GM12878 (cell line): ENCODE measurements around the gene TMEM255A. TPM values are rescaled to one million over a fixed set of nuclear protein-coding genes. Genes with fewer than 3 reads are reported as not detected.
A peak's percentile ranks its signal among the peaks of the same experiment; 100 is the strongest.

ENCODE experiments used
- ATAC-seq: fragments of 200-7000 bp; cut with Tn5 transposase; 3 replicates; pipeline ENCODE4 v1.9.1; 2020; ENCODE audit warnings: mild to moderate bottlenecking, moderate library complexity
- BruUV-seq: library from RNA; stranded (reverse); fragments of 400-500 nt; replicated peaks from 2 replicates; lab custom pipeline; 2021; lab: Mats Ljungman, UMichigan
- CTCF ChIA-PET: fragments of 300-600 bp; sonication (Branson Sonifier 250); formaldehyde crosslinking; extraction: SDS; loops from one replicate; lab custom pipeline; 2021; ENCODE audit warnings: inconsistent platforms; lab: Yijun Ruan, JAX
- POLR2A ChIA-PET: fragments of 350-600 bp; formaldehyde crosslinking; extraction: SDS; loops from one replicate; lab custom pipeline; 2021; ENCODE audit warnings: inconsistent platforms; lab: Charles Lee
- RAD21 ChIA-PET: fragments of 300-600 bp; sonication (Branson Sonifier 250); formaldehyde crosslinking; loops from one replicate; lab custom pipeline; 2023; ENCODE audit warnings: antibody characterized with exemption; ENCODE audit not compliant: unreplicated experiment; lab: Charles Lee
- SMC1A ChIA-PET: fragments of 300-600 bp; sonication (Branson Sonifier 250); formaldehyde crosslinking; loops from one replicate; lab custom pipeline; 2023; ENCODE audit not compliant: unreplicated experiment, uncharacterized antibody; lab: Charles Lee
- DNase-seq: peaks from one replicate; pipeline ENCODE4 v3.0.0-alpha.2; 2011; ENCODE audit warnings: low read depth, low spot score
- FAIRE-seq: peaks from 3 replicates; lab custom pipeline; 2011; peaks lifted over from hg19 to GRCh38; lab: Jason Lieb, UNC
- H2AFZ ChIP-seq: 2 replicates; pipeline ENCODE4 v1.6.0; 2011; ENCODE audit warnings: low read depth, low read length, control low read depth; ENCODE audit not compliant: control insufficient read depth
- H3K27ac ChIP-seq: 2 replicates; pipeline ENCODE4 v1.5.1; 2011; ENCODE audit warnings: control low read depth; ENCODE audit not compliant: control insufficient read depth, insufficient read depth
- H3K27me3 ChIP-seq, 2 experiments: replicated peaks in 1 of 2; 2 replicates each; pipeline versions ENCODE4 v1.6.0 to v1.6.1; 2011; ENCODE audit warnings: low read length in 1 of 2; ENCODE audit not compliant: control insufficient read depth in 2 of 2, insufficient read depth in 2 of 2
- H3K36me3 ChIP-seq, 2 experiments: 2 replicates each; pipeline ENCODE4 v1.5.1; 2011; ENCODE audit warnings: low read length in 1 of 2; ENCODE audit not compliant: control insufficient read depth in 2 of 2, insufficient read depth in 2 of 2
- H3K4me1 ChIP-seq: 2 replicates; pipeline ENCODE4 v1.6.1; 2011; ENCODE audit warnings: mild to moderate bottlenecking, low read length, moderate library complexity, mixed read lengths; ENCODE audit not compliant: control insufficient read depth, insufficient read depth
- H3K4me2 ChIP-seq: 2 replicates; pipeline ENCODE4 v1.6.0; 2011; ENCODE audit warnings: control low read depth; ENCODE audit not compliant: control insufficient read depth, insufficient read depth
- H3K4me3 ChIP-seq: fragments of 200-600 bp; sonication (generic); 2 replicates; pipeline ENCODE4 v1.5.1; 2016
- H3K79me2 ChIP-seq: 2 replicates; pipeline ENCODE4 v1.6.0; 2011; ENCODE audit warnings: low read length; ENCODE audit not compliant: control insufficient read depth, insufficient read depth
- H3K9ac ChIP-seq: 2 replicates; pipeline ENCODE4 v1.8.0; 2011; ENCODE audit warnings: low read length, control low read depth, mixed read lengths; ENCODE audit not compliant: control insufficient read depth, insufficient read depth
- H3K9me3 ChIP-seq: replicated peaks from 3 replicates; pipeline ENCODE4 v1.5.1; 2011; ENCODE audit warnings: mild to moderate bottlenecking, low read length; ENCODE audit not compliant: control insufficient read depth, insufficient read depth
- H4K20me1 ChIP-seq: 2 replicates; pipeline ENCODE4 v1.6.0; 2011; ENCODE audit not compliant: control insufficient read depth, insufficient read depth
- BCL3 ChIP-seq: IDR thresholded peaks from 2 replicates; pipeline ENCODE4 v1.6.1; 2011; ENCODE audit warnings: borderline replicate concordance, low read depth, mild to moderate bottlenecking, moderate library complexity, low read length; ENCODE audit not compliant: insufficient read depth, poor library complexity, severe bottlenecking
- IRF5 ChIP-seq: fragments of 450-650 bp; IDR thresholded peaks from 2 replicates; pipeline ENCODE4 v1.6.1; 2017; ENCODE audit warnings: borderline replicate concordance
- JUND ChIP-seq: IDR thresholded peaks from 2 replicates; pipeline ENCODE4 v1.6.1; 2012; ENCODE audit warnings: low read depth, mild to moderate bottlenecking, low read length, improper control_type of control experiment, moderate library complexity
- MEF2B ChIP-seq: fragments of 450-650 bp; IDR thresholded peaks from 2 replicates; pipeline ENCODE4 v1.6.1; 2018; ENCODE audit warnings: mild to moderate bottlenecking, moderate library complexity; ENCODE audit not compliant: partially characterized antibody, poor library complexity, severe bottlenecking
- YBX1 ChIP-seq: fragments of 450-650 bp; IDR thresholded peaks from 2 replicates; pipeline ENCODE4 v1.6.1; 2016; ENCODE audit warnings: antibody characterized with exemption
- WGBS: methylation state at CpG from one replicate; pipeline ENCODE4 v1.1.6; 2016; ENCODE audit warnings: low lambda C conversion rate; ENCODE audit not compliant: insufficient replicate concordance, insufficient coverage; ENCODE audit errors: missing lambda C conversion rate; 5-methylcytosine and 5-hydroxymethylcytosine counted together
- in situ Hi-C: fragments of 300-500 bp; cut with MboI; formaldehyde crosslinking; loops from 9 replicates; pipeline ENCODE4 v1.14.3; 2018; ENCODE audit warnings: mixed read lengths
- intact Hi-C: fragments of 100-400 bp; cut with micrococcal nuclease; formaldehyde crosslinking; loops from one replicate; pipeline ENCODE4 v1.14.2; 2022; ENCODE audit not compliant: unreplicated experiment
- polyA plus RNA-seq, 11 experiments: library from polyadenylated mRNA; depleted of rRNA in 4 of 11; unstranded in 6 of 11; stranded (reverse) in 5 of 11; fragments of >200 nt; fragmentation: Nextera tagmentation in 4 of 11; fragmentation: Illumina TruSeq in 1 of 11; extraction: Ambion mirVana in 4 of 11; extraction: Trizol in 1 of 11; gene quantifications; 1 replicate in 1 of 11; 2 replicates in 10 of 11; pipeline versions ENCODE4 v1.2.1 to v1.2.3, GENCODE V29; 2011 to 2016; ENCODE audit warnings: inconsistent platforms in 2 of 11, missing spikeins in 2 of 11, low read depth in 1 of 11
- total RNA-seq, 4 experiments: library from RNA; depleted of rRNA in 3 of 4; stranded (reverse); fragments of >200 nt in 3 of 4; fragmentation: Illumina TruSeq in 1 of 4; extraction: Trizol in 1 of 4; gene quantifications; 2 replicates each; pipeline versions ENCODE4 v1.2.1 to v1.2.3, GENCODE V29; 2013 to 2021

The TMEM255A gene
- total and polyA plus RNA-seq, 10 of the 15 experiments (the other 5 are each of a cell fraction or from before 2014, with no cell fraction given) = 0.90 to 5.4 (median 1.3) TPM

GRCh38 chrX:120291211-120291610 lies 20.1 kb downstream of the TMEM255A start:
- Histone ChIP-seq H3K27ac (no peak overlapping the region), H2AFZ (no peak overlapping the region), H3K4me3 (no peak overlapping the region), H3K27me3 (no peaks in the 10 kb centered on the region), H3K36me3 (no peaks in the 10 kb centered on the region), H3K9ac (no peak overlapping the region), H3K79me2 (no peaks in the 10 kb centered on the region), H3K9me3 (no peaks in the 10 kb centered on the region; the same call in 2 of the 3 replicates), H3K4me1 (peaks cover 17% of the 10 kb centered on the region), H3K4me2 (no peak overlapping the region)
- ATAC-seq = no peak
- ChIA-PET RAD21 (interaction anchor here (1.2 to 1.7 kb wide), 2 partner anchors 10 to 18 kb away, joined by 4 to 6 read pairs; no protein-coding TSS in a partner anchor), CTCF (interaction anchor here (0.9 kb wide), 1 partner anchor 9 kb away, joined by 3 read pairs; no protein-coding TSS in a partner anchor), POLR2A (interaction anchor here (2.0 kb wide), 1 partner anchor 10 kb away, joined by 6 read pairs; no protein-coding TSS in a partner anchor)
- in situ Hi-C loops = no loop called here
- no peak for DNase-seq
- no peak for FAIRE-seq
- BruUV-seq = no TSS peak
- intact Hi-C loops = no loop called here
- no peak for TF ChIP-seq IRF5
- TF ChIP-seq BCL3 = no peak
- TF ChIP-seq YBX1 = no peak
- peak; percentile 87 for TF ChIP-seq MEF2B
- no peak for TF ChIP-seq JUND
- TF ChIP-seq, all 136 proteins: peak for 1
- H4K20me1 ChIP-seq = no peaks in the 10 kb centered on the region
- 16% methylated on average over 6 of the region's 6 CpGs for WGBS
- SMC1A ChIA-PET = interaction anchor here (1.0 to 1.7 kb wide), 3 partner anchors 8 to 41 kb away, joined by 3 to 4 read pairs (median 4); partner anchors contain the start of gene ZBTB33
